Measurements from ENCODE around the gene OR13C3.

The OR13C3 gene

DNA sequence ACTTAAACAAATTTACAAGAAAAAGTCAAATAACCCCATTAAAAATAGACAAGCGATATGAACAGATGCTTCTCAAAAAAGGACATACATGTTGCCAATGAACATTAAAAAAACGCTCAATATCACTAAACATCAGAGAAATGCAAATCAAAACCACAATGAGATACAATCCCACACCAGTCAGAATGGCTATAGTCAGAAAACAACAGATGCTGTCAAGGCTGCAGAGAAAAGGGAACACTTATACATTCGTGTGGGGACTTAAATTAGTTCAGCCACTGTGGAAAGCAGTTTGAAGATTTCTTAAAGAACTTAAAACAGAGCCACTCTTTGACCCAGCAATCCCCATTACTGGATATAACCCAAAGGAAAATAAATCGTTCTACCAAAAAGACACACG lies 21.8 kb downstream of the OR13C3 start:
- CTCF ChIA-PET = no interaction called here
- Histone ChIP-seq H3K4me1 (ENCODE audit: control extremely low read depth in 1 of 4, control insufficient read depth in 4 of 4, insufficient read depth in 4 of 4, low read length in 3 of 4) (no peaks in the 10 kb centered on the region), H3K4me3 (ENCODE audit: control insufficient read depth in 1 of 7, extremely low read depth in 1 of 7, insufficient read depth in 4 of 7, low read depth in 2 of 7, low read length in 6 of 7) (no peak overlapping the region), H3K27me3 (replicated peaks in 2 of 5; ENCODE audit: control insufficient read depth in 4 of 5, insufficient read depth in 5 of 5, low read length in 4 of 5) (no peaks in the 10 kb centered on the region), H3K36me3 (ENCODE audit: control insufficient read depth in 4 of 4, insufficient read depth in 4 of 4, low read length in 3 of 4) (no peaks in the 10 kb centered on the region), H3K9me3 (ENCODE audit: control extremely low read depth in 1 of 5, control insufficient read depth in 4 of 5, insufficient read depth in 2 of 5, low read depth in 1 of 5, low read length in 4 of 5) (no peaks in the 10 kb centered on the region), H3K27ac (ENCODE audit: insufficient read depth in 1 of 2, low read depth in 1 of 2, low read length in 2 of 2, poor library complexity in 1 of 2, severe bottlenecking in 2 of 2) (no peak overlapping the region)
- no peak for DNase-seq
- POLR2A ChIA-PET = no interaction called here
- WGBS (ENCODE audit: insufficient coverage) = 86% methylated on average over 5 of the region's 5 CpGs

GRCh38 chr9:104506565-104506964 lies 30.1 kb downstream of the OR13C3 start:
- no peaks in the 10 kb centered on the region for H3K9me3 ChIP-seq (ENCODE audit: control extremely low read depth in 1 of 5, control insufficient read depth in 4 of 5, insufficient read depth in 2 of 5, low read depth in 1 of 5, low read length in 4 of 5)
- no peaks in the 10 kb centered on the region for H3K4me1 ChIP-seq (ENCODE audit: control extremely low read depth in 1 of 4, control insufficient read depth in 4 of 4, insufficient read depth in 4 of 4, low read length in 3 of 4)
- no peaks in the 10 kb centered on the region for H3K36me3 ChIP-seq (ENCODE audit: control insufficient read depth in 4 of 4, insufficient read depth in 4 of 4, low read length in 3 of 4)
- no peaks in the 10 kb centered on the region for H3K27me3 ChIP-seq (replicated peaks in 2 of 5; ENCODE audit: control insufficient read depth in 4 of 5, insufficient read depth in 5 of 5, low read length in 4 of 5)
- no peak overlapping the region for H3K27ac ChIP-seq (ENCODE audit: insufficient read depth in 1 of 2, low read depth in 1 of 2, low read length in 2 of 2, poor library complexity in 1 of 2, severe bottlenecking in 2 of 2)
- no peak for DNase-seq
- CTCF ChIA-PET = interaction anchor here (1.0 kb wide), 1 partner anchor 12 kb away, joined by 3 read pairs; no protein-coding TSS in a partner anchor
- POLR2A ChIA-PET = no interaction called here
- no peak overlapping the region for H3K4me3 ChIP-seq (ENCODE audit: control insufficient read depth in 1 of 7, extremely low read depth in 1 of 7, insufficient read depth in 4 of 7, low read depth in 2 of 7, low read length in 6 of 7)

- WGBS (ENCODE audit: insufficient coverage) = 93% methylated on average over 4 of the region's 5 CpGs
Observed at GRCh38 chr9:104503963-104504362, 32.7 kb downstream of the OR13C3 start, which contains the start of gene OR13F1. OR13F1 (plus strand) TSS chr9:104504263; CDS start chr9:104504263, 0 bp downstream.

GRCh38 chr9:104503440-104503839 lies 33.2 kb downstream of the OR13C3 start:
- ChIA-PET CTCF (no interaction called here), POLR2A (no interaction called here)
- H3K4me1 ChIP-seq (ENCODE audit: control extremely low read depth in 1 of 4, control insufficient read depth in 4 of 4, insufficient read depth in 4 of 4, low read length in 3 of 4) = no peaks in the 10 kb centered on the region
- no peak overlapping the region for H3K4me3 ChIP-seq (ENCODE audit: control insufficient read depth in 1 of 7, extremely low read depth in 1 of 7, insufficient read depth in 4 of 7, low read depth in 2 of 7, low read length in 6 of 7)
- H3K27ac ChIP-seq (ENCODE audit: insufficient read depth in 1 of 2, low read depth in 1 of 2, low read length in 2 of 2, poor library complexity in 1 of 2, severe bottlenecking in 2 of 2) = no peak overlapping the region
- no peaks in the 10 kb centered on the region for H3K36me3 ChIP-seq (ENCODE audit: control insufficient read depth in 4 of 4, insufficient read depth in 4 of 4, low read length in 3 of 4)
- H3K9me3 ChIP-seq (ENCODE audit: control extremely low read depth in 1 of 5, control insufficient read depth in 4 of 5, insufficient read depth in 2 of 5, low read depth in 1 of 5, low read length in 4 of 5) = no peaks in the 10 kb centered on the region
- no peak for DNase-seq
- no peaks in the 10 kb centered on the region for H3K27me3 ChIP-seq (replicated peaks in 2 of 5; ENCODE audit: control insufficient read depth in 4 of 5, insufficient read depth in 5 of 5, low read length in 4 of 5)

More at GRCh38 chr9:104503963-104504362, 32.7 kb downstream of the OR13C3 start, which contains the start of gene OR13F1:
- H3K27me3 ChIP-seq (replicated peaks in 2 of 5; ENCODE audit: control insufficient read depth in 4 of 5, insufficient read depth in 5 of 5, low read length in 4 of 5) = no peaks in the 10 kb centered on the region
- H3K36me3 ChIP-seq (ENCODE audit: control insufficient read depth in 4 of 4, insufficient read depth in 4 of 4, low read length in 3 of 4) = no peaks in the 10 kb centered on the region
- no peak within 1 kb of the TSS for H3K4me3 ChIP-seq (ENCODE audit: control insufficient read depth in 1 of 7, extremely low read depth in 1 of 7, insufficient read depth in 4 of 7, low read depth in 2 of 7, low read length in 6 of 7)
- DNase-seq = no peak
- CTCF ChIA-PET = no interaction called here
- no peaks in the 10 kb centered on the region for H3K4me1 ChIP-seq (ENCODE audit: control extremely low read depth in 1 of 4, control insufficient read depth in 4 of 4, insufficient read depth in 4 of 4, low read length in 3 of 4)
- no peak within 1 kb of the TSS for H3K27ac ChIP-seq (ENCODE audit: insufficient read depth in 1 of 2, low read depth in 1 of 2, low read length in 2 of 2, poor library complexity in 1 of 2, severe bottlenecking in 2 of 2)
- no peaks in the 10 kb centered on the region for H3K9me3 ChIP-seq (ENCODE audit: control extremely low read depth in 1 of 5, control insufficient read depth in 4 of 5, insufficient read depth in 2 of 5, low read depth in 1 of 5, low read length in 4 of 5)
- POLR2A ChIA-PET = no interaction called here

DNA sequence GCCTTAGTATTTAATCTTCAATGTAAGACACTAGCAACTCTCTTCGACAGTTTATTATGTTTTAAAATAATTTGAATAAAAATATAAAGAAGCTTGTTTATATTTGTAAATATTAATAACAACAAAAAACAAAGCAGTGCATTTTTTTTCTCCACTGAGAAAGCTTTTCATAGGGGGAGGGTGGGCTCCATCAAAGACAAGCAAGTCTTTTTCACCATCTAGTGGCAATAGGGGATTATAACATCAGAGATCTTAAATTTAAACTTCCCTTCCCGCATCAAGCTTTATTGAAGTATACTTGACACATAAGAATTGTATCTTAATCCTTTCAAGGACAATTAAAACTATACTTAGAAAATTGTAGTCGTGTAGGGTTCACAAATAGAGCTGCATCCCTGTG lies 41.8 kb downstream of the OR13C3 start:
- CTCF ChIA-PET = interaction anchor here (1.1 to 1.2 kb wide), 2 partner anchors 12 to 18 kb away, joined by 3 to 4 read pairs; no protein-coding TSS in a partner anchor
- WGBS (ENCODE audit: insufficient coverage) = 33% methylated on average over 1 of the region's 3 CpGs
- Histone ChIP-seq H3K27ac (ENCODE audit: insufficient read depth in 1 of 2, low read depth in 1 of 2, low read length in 2 of 2, poor library complexity in 1 of 2, severe bottlenecking in 2 of 2) (no peak overlapping the region), H3K27me3 (replicated peaks in 2 of 5; ENCODE audit: control insufficient read depth in 4 of 5, insufficient read depth in 5 of 5, low read length in 4 of 5) (no peaks in the 10 kb centered on the region), H3K9me3 (ENCODE audit: control extremely low read depth in 1 of 5, control insufficient read depth in 4 of 5, insufficient read depth in 2 of 5, low read depth in 1 of 5, low read length in 4 of 5) (no peaks in the 10 kb centered on the region), H3K4me3 (ENCODE audit: control insufficient read depth in 1 of 7, extremely low read depth in 1 of 7, insufficient read depth in 4 of 7, low read depth in 2 of 7, low read length in 6 of 7) (no peak overlapping the region), H3K36me3 (ENCODE audit: control insufficient read depth in 4 of 4, insufficient read depth in 4 of 4, low read length in 3 of 4) (no peaks in the 10 kb centered on the region), H3K4me1 (ENCODE audit: control extremely low read depth in 1 of 4, control insufficient read depth in 4 of 4, insufficient read depth in 4 of 4, low read length in 3 of 4) (no peaks in the 10 kb centered on the region)
- POLR2A ChIA-PET = no interaction called here
- DNase-seq = peak in 2 of 3 donors; percentile 1 to 22
